Measurements from ENCODE around the gene GPR157.

DNA sequence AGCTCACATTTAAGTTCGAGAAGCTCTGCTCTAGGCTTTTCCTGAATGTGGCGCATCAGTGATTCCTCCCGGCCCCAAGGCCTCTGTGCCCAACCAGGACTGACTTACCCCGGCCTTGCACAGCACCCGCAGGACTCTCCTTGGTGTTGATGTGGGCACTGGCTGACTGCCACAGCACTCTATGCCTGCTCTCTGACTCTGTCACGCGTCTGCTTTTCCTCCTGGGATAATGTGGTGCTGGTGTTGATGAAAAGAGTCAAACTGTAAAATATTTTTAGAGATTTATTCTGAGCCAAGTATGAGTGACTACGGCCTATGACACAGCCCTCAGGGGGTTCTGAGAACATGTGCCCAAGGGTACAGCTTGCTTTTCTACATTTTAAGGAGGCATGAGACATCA lies 44.0 kb downstream of the GPR157 start:
- TF ChIP-seq POLR2A (IDR thresholded peaks at IDR 0.05) = no peak
- TF ChIP-seq, protein P1, sequence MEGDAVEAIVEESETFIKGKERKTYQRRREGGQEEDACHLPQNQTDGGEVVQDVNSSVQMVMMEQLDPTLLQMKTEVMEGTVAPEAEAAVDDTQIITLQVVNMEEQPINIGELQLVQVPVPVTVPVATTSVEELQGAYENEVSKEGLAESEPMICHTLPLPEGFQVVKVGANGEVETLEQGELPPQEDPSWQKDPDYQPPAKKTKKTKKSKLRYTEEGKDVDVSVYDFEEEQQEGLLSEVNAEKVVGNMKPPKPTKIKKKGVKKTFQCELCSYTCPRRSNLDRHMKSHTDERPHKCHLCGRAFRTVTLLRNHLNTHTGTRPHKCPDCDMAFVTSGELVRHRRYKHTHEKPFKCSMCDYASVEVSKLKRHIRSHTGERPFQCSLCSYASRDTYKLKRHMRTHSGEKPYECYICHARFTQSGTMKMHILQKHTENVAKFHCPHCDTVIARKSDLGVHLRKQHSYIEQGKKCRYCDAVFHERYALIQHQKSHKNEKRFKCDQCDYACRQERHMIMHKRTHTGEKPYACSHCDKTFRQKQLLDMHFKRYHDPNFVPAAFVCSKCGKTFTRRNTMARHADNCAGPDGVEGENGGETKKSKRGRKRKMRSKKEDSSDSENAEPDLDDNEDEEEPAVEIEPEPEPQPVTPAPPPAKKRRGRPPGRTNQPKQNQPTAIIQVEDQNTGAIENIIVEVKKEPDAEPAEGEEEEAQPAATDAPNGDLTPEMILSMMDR (IDR thresholded peaks at IDR 0.05) = no peak
- TF ChIP-seq EP300 (IDR thresholded peaks at IDR 0.05) = no peak
- no peak for TF ChIP-seq POLR2AphosphoS5 (IDR thresholded peaks at IDR 0.05)
